GM23338 (cell line): ENCODE data around the gene LCE3E. TPM values are rescaled to one million over a fixed set of nuclear protein-coding genes. Genes with fewer than 3 reads are reported as not detected.

ENCODE experiments used
- ATAC-seq: fragments of 200-7000 bp; cut with Tn5 transposase; 3 replicates; pipeline ENCODE4 v1.9.1; 2020
- DNase-seq: peaks from one replicate; pipeline ENCODE4 v3.0.0-alpha.2; 2015; ENCODE audit warnings: low spot score
- H2AFZ ChIP-seq: fragments of 200-600 bp; sonication (generic); 2 replicates; pipeline ENCODE4 v1.8.0; 2016; ENCODE audit warnings: antibody characterized with exemption, mild to moderate bottlenecking, moderate library complexity
- H3F3A ChIP-seq: fragments of 200-600 bp; sonication (generic); replicated peaks from 2 replicates; pipeline ENCODE4 v1.8.0; 2017; ENCODE audit warnings: antibody characterized with exemption, mixed run types, low read depth
- H3K27ac ChIP-seq: fragments of 200-600 bp; sonication (generic); 2 replicates; pipeline ENCODE4 v1.6.1; 2016; ENCODE audit warnings: low read depth
- H3K27me3 ChIP-seq: fragments of 200-600 bp; sonication (generic); 2 replicates; pipeline ENCODE4 v1.8.0; 2016; ENCODE audit warnings: mild to moderate bottlenecking, mixed run types, moderate library complexity; ENCODE audit not compliant: insufficient read depth
- H3K36me3 ChIP-seq: fragments of 200-600 bp; sonication (generic); 2 replicates; pipeline ENCODE4 v1.8.0; 2016; ENCODE audit warnings: mild to moderate bottlenecking; ENCODE audit not compliant: insufficient read depth
- H3K4me1 ChIP-seq: fragments of 200-600 bp; sonication (generic); 2 replicates; pipeline ENCODE4 v1.8.0; 2016; ENCODE audit warnings: mild to moderate bottlenecking, moderate library complexity; ENCODE audit not compliant: insufficient read depth
- H3K4me2 ChIP-seq: fragments of 200-600 bp; sonication (generic); 2 replicates; pipeline ENCODE4 v1.7.1; 2017; ENCODE audit warnings: mixed run types
- H3K4me3 ChIP-seq: fragments of 200-600 bp; sonication (generic); 2 replicates; pipeline ENCODE4 v1.6.1; 2016; ENCODE audit warnings: mixed run types
- H3K79me2 ChIP-seq: fragments of 200-600 bp; sonication (generic); replicated peaks from 2 replicates; pipeline ENCODE4 v1.8.0; 2017; ENCODE audit warnings: mild to moderate bottlenecking; ENCODE audit not compliant: insufficient read depth
- H3K9me2 ChIP-seq: fragments of 200-600 bp; sonication (generic); 2 replicates; pipeline ENCODE4 v1.8.0; 2017; ENCODE audit not compliant: insufficient read depth
- H4K20me1 ChIP-seq: fragments of 200-600 bp; sonication (generic); replicated peaks from 2 replicates; pipeline ENCODE4 v1.8.0; 2017; ENCODE audit warnings: mild to moderate bottlenecking; ENCODE audit not compliant: insufficient read depth
- H3K27ac Mint-ChIP-seq: 2 replicates; pipeline ENCODE4 v1.8.0; 2020; ENCODE audit warnings: inconsistent platforms, mild to moderate bottlenecking, moderate library complexity, mixed read lengths
- H3K27me3 Mint-ChIP-seq: 3 replicates; pipeline ENCODE4 v1.8.0; 2022; ENCODE audit warnings: low read depth, mild to moderate bottlenecking, moderate library complexity, mixed read lengths, inconsistent platforms; ENCODE audit not compliant: insufficient read depth, poor library complexity
- H3K36me3 Mint-ChIP-seq: 3 replicates; pipeline ENCODE4 v1.8.0; 2021; ENCODE audit warnings: low read depth, mild to moderate bottlenecking, inconsistent platforms, moderate library complexity, mixed read lengths
- H3K4me1 Mint-ChIP-seq: 3 replicates; pipeline ENCODE4 v1.8.0; 2020; ENCODE audit warnings: mild to moderate bottlenecking, inconsistent platforms, mixed read lengths
- H3K4me3 Mint-ChIP-seq: 3 replicates; pipeline ENCODE4 v1.8.0; 2021; ENCODE audit warnings: moderate library complexity, mild to moderate bottlenecking, inconsistent platforms, mixed read lengths
- H3K9me3 Mint-ChIP-seq: 3 replicates; pipeline ENCODE4 v1.8.0; 2020; ENCODE audit warnings: moderate library complexity, mild to moderate bottlenecking, inconsistent platforms, mixed read lengths
- CREB1 ChIP-seq: fragments of 250-450 bp; sonication (Bioruptor Pico); IDR thresholded peaks from 2 replicates; pipeline ENCODE4 v1.5.0; 2020; ENCODE audit warnings: low read depth, mild to moderate bottlenecking, moderate library complexity
- EZH2 ChIP-seq: fragments of 200-600 bp; sonication (generic); IDR thresholded peaks from one replicate; pipeline ENCODE4 v1.8.0; 2017; ENCODE audit warnings: antibody characterized with exemption, mild to moderate bottlenecking, low read depth; ENCODE audit not compliant: unreplicated experiment
- EZH2phosphoT487 ChIP-seq: fragments of 200-600 bp; sonication (generic); IDR thresholded peaks from one replicate; pipeline ENCODE4 v1.8.1; 2018; ENCODE audit warnings: antibody characterized with exemption; ENCODE audit not compliant: unreplicated experiment
- JUNB ChIP-seq: IDR thresholded peaks from one replicate; pipeline ENCODE4 v1.6.1; 2016; ENCODE audit warnings: antibody characterized with exemption; ENCODE audit not compliant: unreplicated experiment
- NANOG ChIP-seq: IDR thresholded peaks from 2 replicates; pipeline ENCODE4 v1.6.1; 2016; ENCODE audit warnings: antibody characterized with exemption, borderline replicate concordance
- POLR2AphosphoS5 ChIP-seq: IDR thresholded peaks from 2 replicates; pipeline ENCODE4 v1.6.1; 2016; ENCODE audit warnings: antibody characterized with exemption, low read depth
- REST ChIP-seq: IDR thresholded peaks from one replicate; pipeline ENCODE4 v1.6.1; 2018; ENCODE audit warnings: antibody characterized with exemption; ENCODE audit not compliant: unreplicated experiment
- STAT1 ChIP-seq: IDR thresholded peaks from one replicate; pipeline ENCODE4 v1.6.1; 2016; ENCODE audit warnings: antibody characterized with exemption; ENCODE audit not compliant: unreplicated experiment
- ZNF114 ChIP-seq: fragments of 250-450 bp; sonication (Bioruptor Pico); IDR thresholded peaks from 2 replicates; pipeline ENCODE4 v1.5.0; 2020; ENCODE audit warnings: mild to moderate bottlenecking, moderate library complexity
- ZNF331 ChIP-seq: fragments of 250-450 bp; sonication (Bioruptor Pico); IDR thresholded peaks from 2 replicates; pipeline ENCODE4 v1.5.0; 2020; ENCODE audit warnings: low read depth, mild to moderate bottlenecking, moderate library complexity
- ZNF462 ChIP-seq: fragments of 250-450 bp; sonication (Bioruptor Pico); IDR thresholded peaks from 2 replicates; pipeline ENCODE4 v1.5.0; 2020; ENCODE audit warnings: mild to moderate bottlenecking, moderate library complexity
- polyA plus RNA-seq: library from polyadenylated mRNA; unstranded; fragments of >200 nt; fragmentation: Nextera tagmentation; extraction: Ambion mirVana; gene quantifications from 2 replicates; pipeline ENCODE4 v1.2.1, GENCODE V29; 2016
- total RNA-seq: library from RNA; depleted of rRNA; stranded (reverse); fragments of >200 nt; shearing (Covaris generic); gene quantifications from 2 replicates; pipeline ENCODE4 v1.2.3, GENCODE V29; 2014
- TF ChIP-seq, protein P1 (sequence below), 2 experiments: fragments of 200-600 bp in 1 of 2; sonication (generic) in 1 of 2; conservative IDR thresholded peaks; 2 replicates each; pipeline versions ENCODE4 v1.5.1 to v1.6.1; 2016 to 2017; ENCODE audit warnings: antibody characterized with exemption in 2 of 2, low read depth in 2 of 2, mild to moderate bottlenecking in 2 of 2, moderate library complexity in 1 of 2
- TF ChIP-seq, protein P2 (sequence below): IDR thresholded peaks from 2 replicates; pipeline ENCODE4 v1.6.1; 2016; ENCODE audit warnings: antibody characterized with exemption

The LCE3E gene
- total and polyA plus RNA-seq, 2 experiments from 2014 or later: not detected

- Mint-ChIP-seq H3K27me3 (peaks cover 2% of the 10 kb centered on the region), H3K4me1 (no peaks in the 10 kb centered on the region), H3K27ac (no peak overlapping the region), H3K36me3 (no peaks in the 10 kb centered on the region), H3K4me3 (no peak overlapping the region), H3K9me3 (peaks cover 6% of the 10 kb centered on the region)
- Histone ChIP-seq H3K9me2 (peaks cover 25% of the 10 kb centered on the region; the same call in 1 of the 2 replicates), H4K20me1 (no peaks in the 10 kb centered on the region), H3K4me2 (no peak overlapping the region), H3K79me2 (no peaks in the 10 kb centered on the region), H3K4me1 (no peaks in the 10 kb centered on the region), H3K27ac (no peak overlapping the region), H3K4me3 (no peak overlapping the region), H3F3A (no peaks in the 10 kb centered on the region), H3K36me3 (no peaks in the 10 kb centered on the region), H3K27me3 (no peaks in the 10 kb centered on the region), H2AFZ (no peak overlapping the region)
- no peak for ATAC-seq
- no peak for TF ChIP-seq EZH2phosphoT487
- no peak for TF ChIP-seq EZH2
- TF ChIP-seq ZNF331 (CRISPR knock-in tag): no peak
- TF ChIP-seq NANOG: no peak
- no peak for TF ChIP-seq STAT1
- TF ChIP-seq REST: no peak
- TF ChIP-seq, protein P1, sequence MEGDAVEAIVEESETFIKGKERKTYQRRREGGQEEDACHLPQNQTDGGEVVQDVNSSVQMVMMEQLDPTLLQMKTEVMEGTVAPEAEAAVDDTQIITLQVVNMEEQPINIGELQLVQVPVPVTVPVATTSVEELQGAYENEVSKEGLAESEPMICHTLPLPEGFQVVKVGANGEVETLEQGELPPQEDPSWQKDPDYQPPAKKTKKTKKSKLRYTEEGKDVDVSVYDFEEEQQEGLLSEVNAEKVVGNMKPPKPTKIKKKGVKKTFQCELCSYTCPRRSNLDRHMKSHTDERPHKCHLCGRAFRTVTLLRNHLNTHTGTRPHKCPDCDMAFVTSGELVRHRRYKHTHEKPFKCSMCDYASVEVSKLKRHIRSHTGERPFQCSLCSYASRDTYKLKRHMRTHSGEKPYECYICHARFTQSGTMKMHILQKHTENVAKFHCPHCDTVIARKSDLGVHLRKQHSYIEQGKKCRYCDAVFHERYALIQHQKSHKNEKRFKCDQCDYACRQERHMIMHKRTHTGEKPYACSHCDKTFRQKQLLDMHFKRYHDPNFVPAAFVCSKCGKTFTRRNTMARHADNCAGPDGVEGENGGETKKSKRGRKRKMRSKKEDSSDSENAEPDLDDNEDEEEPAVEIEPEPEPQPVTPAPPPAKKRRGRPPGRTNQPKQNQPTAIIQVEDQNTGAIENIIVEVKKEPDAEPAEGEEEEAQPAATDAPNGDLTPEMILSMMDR (conservative IDR thresholded peaks at IDR 0.05; ENCODE audit: low read depth in 2 of 2): no peak
- TF ChIP-seq ZNF462 (CRISPR knock-in tag): no peak
- no peak for TF ChIP-seq ZNF114
- TF ChIP-seq, protein P2, sequence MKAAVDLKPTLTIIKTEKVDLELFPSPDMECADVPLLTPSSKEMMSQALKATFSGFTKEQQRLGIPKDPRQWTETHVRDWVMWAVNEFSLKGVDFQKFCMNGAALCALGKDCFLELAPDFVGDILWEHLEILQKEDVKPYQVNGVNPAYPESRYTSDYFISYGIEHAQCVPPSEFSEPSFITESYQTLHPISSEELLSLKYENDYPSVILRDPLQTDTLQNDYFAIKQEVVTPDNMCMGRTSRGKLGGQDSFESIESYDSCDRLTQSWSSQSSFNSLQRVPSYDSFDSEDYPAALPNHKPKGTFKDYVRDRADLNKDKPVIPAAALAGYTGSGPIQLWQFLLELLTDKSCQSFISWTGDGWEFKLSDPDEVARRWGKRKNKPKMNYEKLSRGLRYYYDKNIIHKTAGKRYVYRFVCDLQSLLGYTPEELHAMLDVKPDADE: no peak
- TF ChIP-seq CREB1 (CRISPR knock-in tag): no peak
- no peak for TF ChIP-seq POLR2AphosphoS5
- TF ChIP-seq JUNB: no peak
- no peak for DNase-seq
These were observed 19.9 kb downstream of the LCE3E start for GRCh38 chr1:152546704-152547103.
